Measurements from ENCODE around the gene ATP11A.
"Not testable (repeated sequence)": the region's sequence is repeated elsewhere in the genome, so short reads cannot be mapped to it uniquely, and the experiment has no call there.

Gene ATP11A

DNA sequence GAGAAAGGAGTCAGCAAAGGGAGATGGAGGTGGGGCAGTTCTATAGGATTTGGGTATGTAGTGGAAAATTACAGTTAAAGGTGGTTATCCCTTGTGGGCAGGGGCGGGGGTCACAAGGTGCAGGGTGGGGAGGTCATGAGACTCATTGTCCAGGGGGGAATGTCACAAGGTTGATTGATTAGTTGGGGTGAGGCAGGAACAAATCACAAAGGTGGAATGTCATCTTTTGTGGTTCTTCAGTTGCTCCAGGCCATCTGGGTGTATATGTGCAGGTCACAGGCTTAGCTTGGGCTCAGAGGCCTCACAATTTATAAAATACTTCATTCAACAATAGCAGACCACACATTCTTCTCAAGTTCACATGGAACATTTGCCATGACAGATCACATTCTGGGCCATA, 109.6 kb downstream of the ATP11A start:
- H3K4me3 ChIP-seq (ENCODE audit: low read depth, low read length) = no peak overlapping the region
- TF ChIP-seq, protein P1, sequence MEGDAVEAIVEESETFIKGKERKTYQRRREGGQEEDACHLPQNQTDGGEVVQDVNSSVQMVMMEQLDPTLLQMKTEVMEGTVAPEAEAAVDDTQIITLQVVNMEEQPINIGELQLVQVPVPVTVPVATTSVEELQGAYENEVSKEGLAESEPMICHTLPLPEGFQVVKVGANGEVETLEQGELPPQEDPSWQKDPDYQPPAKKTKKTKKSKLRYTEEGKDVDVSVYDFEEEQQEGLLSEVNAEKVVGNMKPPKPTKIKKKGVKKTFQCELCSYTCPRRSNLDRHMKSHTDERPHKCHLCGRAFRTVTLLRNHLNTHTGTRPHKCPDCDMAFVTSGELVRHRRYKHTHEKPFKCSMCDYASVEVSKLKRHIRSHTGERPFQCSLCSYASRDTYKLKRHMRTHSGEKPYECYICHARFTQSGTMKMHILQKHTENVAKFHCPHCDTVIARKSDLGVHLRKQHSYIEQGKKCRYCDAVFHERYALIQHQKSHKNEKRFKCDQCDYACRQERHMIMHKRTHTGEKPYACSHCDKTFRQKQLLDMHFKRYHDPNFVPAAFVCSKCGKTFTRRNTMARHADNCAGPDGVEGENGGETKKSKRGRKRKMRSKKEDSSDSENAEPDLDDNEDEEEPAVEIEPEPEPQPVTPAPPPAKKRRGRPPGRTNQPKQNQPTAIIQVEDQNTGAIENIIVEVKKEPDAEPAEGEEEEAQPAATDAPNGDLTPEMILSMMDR (conservative IDR thresholded peaks at IDR 0.05; ENCODE audit: low read depth, low read length) = no peak
- no peak for DNase-seq (ENCODE audit: low read depth)

DNA sequence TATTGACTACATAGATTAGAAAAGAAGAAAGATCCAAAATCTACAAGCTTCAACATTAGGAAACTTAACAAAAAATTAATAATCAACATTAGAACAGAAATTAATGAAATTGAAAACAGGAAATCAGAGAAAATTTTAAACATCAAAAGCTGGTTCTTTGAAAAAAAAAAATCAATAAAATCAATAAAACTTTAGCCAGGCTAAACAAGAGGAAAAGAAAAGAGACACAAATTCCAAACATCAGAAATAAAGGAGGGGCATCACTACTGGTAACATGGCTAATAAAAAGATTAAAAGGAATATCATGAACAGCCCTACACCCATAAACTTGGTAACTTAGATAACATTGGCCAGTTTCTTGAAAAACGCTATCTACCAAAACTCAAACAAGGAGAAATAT, 110.2 kb downstream of the ATP11A start:
- no peak overlapping the region for H3K4me3 ChIP-seq (ENCODE audit: low read depth, low read length)
- TF ChIP-seq, protein P1 (conservative IDR thresholded peaks at IDR 0.05; ENCODE audit: low read depth, low read length) = no peak
- DNase-seq (ENCODE audit: low read depth) = no peak

- DNase-seq (ENCODE audit: low read depth); H3K4me3 ChIP-seq (ENCODE audit: low read depth, low read length): not testable (repeated sequence)
Measured at GRCh38 chr13:112800807-112801206, 111.0 kb downstream of the ATP11A start.

GRCh38 chr13:112802802-112803195, 113.0 kb downstream of the ATP11A start:
- H3K4me3 ChIP-seq (ENCODE audit: low read depth, low read length) = no peak overlapping the region
- TF ChIP-seq, protein P1 (conservative IDR thresholded peaks at IDR 0.05; ENCODE audit: low read depth, low read length) = no peak
- no peak for DNase-seq (ENCODE audit: low read depth)

GRCh38 chr13:112803422-112803821, 113.6 kb downstream of the ATP11A start:
- no peak for DNase-seq (ENCODE audit: low read depth)
- TF ChIP-seq, protein P1 (conservative IDR thresholded peaks at IDR 0.05; ENCODE audit: low read depth, low read length) = no peak
- H3K4me3 ChIP-seq (ENCODE audit: low read depth, low read length) = no peak overlapping the region

- no peak overlapping the region for H3K4me3 ChIP-seq (ENCODE audit: low read depth, low read length)
- no peak for DNase-seq (ENCODE audit: low read depth)
- TF ChIP-seq, protein P1 (conservative IDR thresholded peaks at IDR 0.05; ENCODE audit: low read depth, low read length) = no peak
Measured at GRCh38 chr13:112804374-112804773, 114.5 kb downstream of the ATP11A start.

- no peak overlapping the region for H3K4me3 ChIP-seq (ENCODE audit: low read depth, low read length)
Measured at GRCh38 chr13:112806739-112807652, 117.2 kb downstream of the ATP11A start.

More at GRCh38 chr13:112806739-112807652, 117.2 kb downstream of the ATP11A start:
- no peak for DNase-seq (ENCODE audit: low read depth)
- TF ChIP-seq, protein P1 (conservative IDR thresholded peaks at IDR 0.05; ENCODE audit: low read depth, low read length) = no peak
